ENCODE results near the gene ANKRD13C. TPM values are rescaled to one million over a fixed set of nuclear protein-coding genes. Genes with fewer than 3 reads are reported as not detected.

The ANKRD13C gene
- total RNA-seq, 1 experiment from 2014 or later, result 24.3 TPM

DNA sequence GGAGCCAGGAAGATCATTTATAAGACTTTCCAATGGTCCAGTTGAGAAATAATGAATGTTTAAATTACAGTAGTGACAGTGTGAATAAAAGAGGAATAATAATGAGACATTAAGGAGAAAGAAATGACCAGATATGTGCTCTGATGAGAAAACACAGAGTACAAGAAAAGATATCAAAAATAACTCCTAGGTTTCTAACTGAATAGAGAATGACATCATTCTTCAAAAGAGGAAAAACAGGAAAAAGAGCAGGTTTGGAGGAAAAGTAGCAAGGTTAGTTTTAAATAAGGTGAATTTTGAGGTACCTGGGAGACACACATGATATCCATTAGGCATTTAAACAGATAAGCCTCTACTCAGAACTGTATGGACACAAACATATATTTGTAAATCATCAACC is 55.0 kb downstream of the ANKRD13C start:
- Histone ChIP-seq H3K79me2 (ENCODE audit: low read depth) (no peaks in the 10 kb centered on the region), H3K9me2 (ENCODE audit: insufficient read depth) (no peaks in the 10 kb centered on the region), H3K36me3 (ENCODE audit: low read depth) (0 out of 2 replicates have a peak, but pooled peaks cover 9% of the 10 kb centered on the region), H3K9me3 (ENCODE audit: insufficient read depth, low read depth) (no peaks in the 10 kb centered on the region), H4K20me1 (ENCODE audit: insufficient read depth) (peaks cover 6% of the 10 kb centered on the region), H3K27me3 (ENCODE audit: insufficient read depth, low read depth) (no peaks in the 10 kb centered on the region), H3K4me3 (no peak overlapping the region), H3K27ac (no peak overlapping the region), H3F3A (ENCODE audit: insufficient read depth, low read depth) (peaks cover 5% of the 10 kb centered on the region; the same call in 1 of the 2 replicates), H3K4me1 (replicated peaks; ENCODE audit: insufficient read depth) (no peaks in the 10 kb centered on the region), H2AFZ (no peak overlapping the region), H3K4me2 (no peak overlapping the region)
- DNase-seq, result no peak
- no TSS peak for BruUV-seq (replicated peaks)
- TF ChIP-seq EZH2 (IDR thresholded peaks at IDR 0.05; ENCODE audit: low read depth) (no peak), CTCF (conservative IDR thresholded peaks at IDR 0.05) (no peak)
- POLR2A ChIA-PET (ENCODE audit: unreplicated experiment), result no interaction called here
- intact Hi-C loops (cut with micrococcal nuclease; ENCODE audit: unreplicated experiment), result no loop called here
- CTCF ChIA-PET, result no interaction called here

DNA sequence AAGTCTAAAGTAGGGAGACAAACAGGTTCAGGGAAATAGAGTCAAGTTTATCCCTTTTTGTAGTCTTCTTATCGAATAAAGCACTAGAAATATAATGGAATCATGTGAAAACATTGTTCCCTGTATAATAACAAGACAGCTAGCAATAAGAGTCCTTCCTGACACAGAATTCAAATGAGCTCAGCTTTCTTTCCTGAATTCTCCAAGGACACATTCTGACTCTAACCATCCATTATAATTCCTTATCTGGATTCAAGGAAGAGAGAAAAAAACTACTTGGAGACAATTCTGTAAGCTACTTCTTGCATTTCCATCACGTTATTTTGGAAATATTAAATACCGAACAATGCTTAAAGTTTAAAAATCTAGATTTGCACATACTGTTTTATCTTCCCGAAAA is 58.8 kb downstream of the ANKRD13C start:
- Histone ChIP-seq H3K9me3 (ENCODE audit: insufficient read depth, low read depth) (no peaks in the 10 kb centered on the region), H2AFZ (no peak overlapping the region), H3F3A (ENCODE audit: insufficient read depth, low read depth) (0 out of 2 replicates have a peak, but pooled peaks cover 5% of the 10 kb centered on the region), H3K27ac (no peak overlapping the region), H3K36me3 (ENCODE audit: low read depth) (peaks cover 14% of the 10 kb centered on the region; the same call in 1 of the 2 replicates), H3K27me3 (ENCODE audit: insufficient read depth, low read depth) (no peaks in the 10 kb centered on the region), H3K4me1 (replicated peaks; ENCODE audit: insufficient read depth) (no peaks in the 10 kb centered on the region), H3K9me2 (ENCODE audit: insufficient read depth) (no peaks in the 10 kb centered on the region), H3K4me2 (no peak overlapping the region), H4K20me1 (ENCODE audit: insufficient read depth) (peaks cover 9% of the 10 kb centered on the region), H3K79me2 (ENCODE audit: low read depth) (no peaks in the 10 kb centered on the region), H3K4me3 (no peak overlapping the region)
- DNase-seq, result no peak
- CTCF ChIA-PET, result no interaction called here
- intact Hi-C loops (cut with micrococcal nuclease; ENCODE audit: unreplicated experiment), result no loop called here
- BruUV-seq (replicated peaks), result no TSS peak
- POLR2A ChIA-PET (ENCODE audit: unreplicated experiment), result no interaction called here
- no peak for TF ChIP-seq CTCF (conservative IDR thresholded peaks at IDR 0.05)
- no peak for TF ChIP-seq EZH2 (IDR thresholded peaks at IDR 0.05; ENCODE audit: low read depth)

DNA sequence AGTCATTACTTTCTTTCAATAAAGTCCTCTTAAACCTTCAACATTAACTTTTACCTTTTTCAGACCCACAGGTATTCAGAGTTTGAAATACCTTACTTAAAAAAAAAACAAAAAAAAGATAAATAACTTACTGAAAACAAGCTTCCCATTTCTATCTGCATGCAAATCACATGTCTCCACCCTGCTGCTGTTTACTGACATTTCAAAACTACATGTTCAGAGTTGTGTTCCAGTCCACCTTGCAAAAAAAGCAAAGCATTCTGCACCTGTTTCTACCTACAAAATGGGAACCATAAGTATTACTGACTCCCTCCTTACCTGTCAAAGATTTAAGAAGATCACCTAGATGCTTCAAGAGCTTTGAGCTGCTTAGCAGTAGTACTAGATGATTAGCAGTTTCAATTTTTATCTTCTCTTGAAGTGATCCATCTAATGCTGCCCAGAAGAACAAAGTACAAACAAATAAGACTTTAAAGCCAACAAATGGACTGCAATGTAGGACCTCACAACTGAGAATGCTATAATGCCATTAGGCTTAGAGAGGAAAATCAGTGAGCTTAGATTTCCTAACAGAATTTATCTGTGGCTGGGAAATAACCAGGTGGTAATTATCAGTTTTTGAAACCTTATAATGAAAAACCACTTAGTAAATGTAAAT is 61.2 kb downstream of the ANKRD13C start:
- Histone ChIP-seq H3K4me1 (replicated peaks; ENCODE audit: insufficient read depth) (no peaks in the 10 kb centered on the region), H3F3A (ENCODE audit: insufficient read depth, low read depth) (0 out of 2 replicates have a peak, but pooled peaks cover 5% of the 10 kb centered on the region), H3K27ac (no peak overlapping the region), H3K79me2 (ENCODE audit: low read depth) (no peaks in the 10 kb centered on the region), H4K20me1 (ENCODE audit: insufficient read depth) (peaks cover 9% of the 10 kb centered on the region), H3K9me3 (ENCODE audit: insufficient read depth, low read depth) (no peaks in the 10 kb centered on the region), H3K4me3 (no peak overlapping the region), H3K27me3 (ENCODE audit: insufficient read depth, low read depth) (no peaks in the 10 kb centered on the region), H3K9me2 (ENCODE audit: insufficient read depth) (no peaks in the 10 kb centered on the region), H3K36me3 (ENCODE audit: low read depth) (peaks cover 19% of the 10 kb centered on the region; the same call in 1 of the 2 replicates), H2AFZ (no peak overlapping the region), H3K4me2 (no peak overlapping the region)
- intact Hi-C loops (cut with micrococcal nuclease; ENCODE audit: unreplicated experiment), result no loop called here
- CTCF ChIA-PET, result no interaction called here
- no peak for TF ChIP-seq EZH2 (IDR thresholded peaks at IDR 0.05; ENCODE audit: low read depth)
- TF ChIP-seq CTCF (conservative IDR thresholded peaks at IDR 0.05), result no peak
- POLR2A ChIA-PET (ENCODE audit: unreplicated experiment), result interaction anchor here (0.6 kb wide), 1 partner anchor 61 kb away, joined by 4 read pairs; the partner anchor contains the start of gene ANKRD13C
- no peak for DNase-seq
- no TSS peak for BruUV-seq (replicated peaks)

All from PC-9 (cell line).